ENCODE data around the gene CCDC116. TPM values are rescaled to one million over a fixed set of nuclear protein-coding genes. Genes with fewer than 3 reads are reported as not detected.
A peak's percentile ranks its signal among the peaks of the same experiment; 100 is the strongest.
"Not testable (repeated sequence)": the region's sequence is repeated elsewhere in the genome, so short reads cannot be mapped to it uniquely, and the experiment has no call there.

CCDC116 gene
- polyA plus RNA-seq, 1 donor = 0.28 TPM

GRCh38 chr22:21642584-21643448 is 10.3 kb downstream of the CCDC116 start:
- DNase-seq = peak in 1 of 2 donors; percentile 70
- H3K9me3 ChIP-seq (ENCODE audit: control insufficient read depth, low read depth, low read length) = no peaks in the 10 kb centered on the region
- H3K4me1 ChIP-seq (ENCODE audit: control insufficient read depth, insufficient read depth, low read length) = peaks cover 16% of the 10 kb centered on the region
- H3K36me3 ChIP-seq (ENCODE audit: control insufficient read depth, insufficient read depth, low read length) = peaks cover 12% of the 10 kb centered on the region
- H3K4me3 ChIP-seq (ENCODE audit: low read length) = peak overlapping the region; percentile 79
- H3K27ac ChIP-seq (ENCODE audit: low read length) = peak overlapping the region; percentile 59
- no CpG with 5 or more reads among the region's 56 CpGs for WGBS (ENCODE audit: insufficient coverage, low lambda C conversion rate)
- no peaks in the 10 kb centered on the region for H3K27me3 ChIP-seq (ENCODE audit: control insufficient read depth, insufficient read depth, low read length)

- WGBS (ENCODE audit: insufficient coverage, low lambda C conversion rate) = 100% methylated on average over 1 of the region's 22 CpGs
- H3K4me1 ChIP-seq (ENCODE audit: control insufficient read depth, insufficient read depth, low read length) = peaks cover 16% of the 10 kb centered on the region
- peak overlapping the region; percentile 79 for H3K4me3 ChIP-seq (ENCODE audit: low read length)
- DNase-seq = no peak
- no peaks in the 10 kb centered on the region for H3K9me3 ChIP-seq (ENCODE audit: control insufficient read depth, low read depth, low read length)
- peaks cover 13% of the 10 kb centered on the region for H3K36me3 ChIP-seq (ENCODE audit: control insufficient read depth, insufficient read depth, low read length)
- H3K27me3 ChIP-seq (ENCODE audit: control insufficient read depth, insufficient read depth, low read length) = no peaks in the 10 kb centered on the region
- H3K27ac ChIP-seq (ENCODE audit: low read length) = no peak overlapping the region
These were observed 11.2 kb downstream of the CCDC116 start for GRCh38 chr22:21643533-21644357.

DNA sequence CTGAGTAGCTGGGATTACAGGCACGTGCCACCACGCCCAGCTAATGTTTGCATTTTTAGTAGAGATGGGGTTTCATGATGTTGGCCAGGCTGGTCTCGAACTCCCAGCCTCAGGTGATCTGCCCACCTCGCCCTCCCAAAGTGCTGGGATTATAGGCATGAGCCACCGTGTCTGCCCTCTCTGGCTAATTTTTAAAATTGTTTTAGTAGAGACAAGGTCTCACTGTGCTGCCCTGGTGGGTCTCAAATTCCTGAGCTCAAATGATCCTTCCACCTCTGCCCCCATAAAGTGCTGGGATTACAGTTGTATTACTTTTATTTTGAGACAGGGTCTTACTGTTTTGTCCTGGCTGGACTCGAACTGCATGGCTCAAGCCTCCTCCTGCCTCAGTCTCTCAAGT is 13.0 kb downstream of the CCDC116 start:
- Histone ChIP-seq H3K4me1 (ENCODE audit: control insufficient read depth, insufficient read depth, low read length) (peaks cover 14% of the 10 kb centered on the region), H3K36me3 (ENCODE audit: control insufficient read depth, insufficient read depth, low read length) (peaks cover 21% of the 10 kb centered on the region)
- WGBS (ENCODE audit: insufficient coverage, low lambda C conversion rate) = no CpG with 5 or more reads among the region's 6 CpGs
- H3K9me3 ChIP-seq (ENCODE audit: control insufficient read depth, low read depth, low read length); DNase-seq; H3K27ac ChIP-seq (ENCODE audit: low read length); H3K4me3 ChIP-seq (ENCODE audit: low read length); H3K27me3 ChIP-seq (ENCODE audit: control insufficient read depth, insufficient read depth, low read length): not testable (repeated sequence)

GRCh38 chr22:21646608-21647590 is 14.3 kb downstream of the CCDC116 start:
- WGBS (ENCODE audit: insufficient coverage, low lambda C conversion rate) = no CpG with 5 or more reads among the region's 14 CpGs
- DNase-seq = peak; percentile 62 to 66
- H3K27me3 ChIP-seq (ENCODE audit: control insufficient read depth, insufficient read depth, low read length) = no peaks in the 10 kb centered on the region
- no peaks in the 10 kb centered on the region for H3K9me3 ChIP-seq (ENCODE audit: control insufficient read depth, low read depth, low read length)
- H3K27ac ChIP-seq (ENCODE audit: low read length) = no peak overlapping the region
- peaks cover 12% of the 10 kb centered on the region for H3K4me1 ChIP-seq (ENCODE audit: control insufficient read depth, insufficient read depth, low read length)
- peaks cover 21% of the 10 kb centered on the region for H3K36me3 ChIP-seq (ENCODE audit: control insufficient read depth, insufficient read depth, low read length)
- no peak overlapping the region for H3K4me3 ChIP-seq (ENCODE audit: low read length)

DNA sequence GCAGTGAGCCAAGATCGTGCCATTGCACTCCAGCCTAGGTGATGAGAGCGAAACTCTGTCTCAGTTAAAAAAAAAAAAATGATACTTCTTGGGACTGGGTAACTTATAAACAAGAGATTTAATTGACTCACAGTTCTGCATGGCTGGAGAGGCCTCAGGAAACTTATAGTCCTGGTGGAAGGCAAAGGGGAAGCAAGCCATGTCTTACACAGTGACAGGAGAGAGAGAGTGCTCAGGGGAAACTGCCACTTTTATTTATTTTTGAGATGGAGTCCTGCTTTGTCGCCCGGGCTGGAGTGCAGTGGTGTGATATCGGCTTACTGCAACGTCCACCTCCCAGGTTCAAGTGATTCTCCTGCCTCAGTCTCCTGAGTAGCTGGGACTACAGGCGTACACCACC is 17.7 kb downstream of the CCDC116 start:
- WGBS (ENCODE audit: insufficient coverage, low lambda C conversion rate) = no CpG with 5 or more reads among the region's 7 CpGs
- DNase-seq = no peak
- H3K36me3 ChIP-seq (ENCODE audit: control insufficient read depth, insufficient read depth, low read length) = peaks cover 19% of the 10 kb centered on the region
- no peak overlapping the region for H3K4me3 ChIP-seq (ENCODE audit: low read length)
- no peaks in the 10 kb centered on the region for H3K27me3 ChIP-seq (ENCODE audit: control insufficient read depth, insufficient read depth, low read length)
- peaks cover 18% of the 10 kb centered on the region for H3K4me1 ChIP-seq (ENCODE audit: control insufficient read depth, insufficient read depth, low read length)
- no peaks in the 10 kb centered on the region for H3K9me3 ChIP-seq (ENCODE audit: control insufficient read depth, low read depth, low read length)
- H3K27ac ChIP-seq (ENCODE audit: low read length) = no peak overlapping the region

DNA sequence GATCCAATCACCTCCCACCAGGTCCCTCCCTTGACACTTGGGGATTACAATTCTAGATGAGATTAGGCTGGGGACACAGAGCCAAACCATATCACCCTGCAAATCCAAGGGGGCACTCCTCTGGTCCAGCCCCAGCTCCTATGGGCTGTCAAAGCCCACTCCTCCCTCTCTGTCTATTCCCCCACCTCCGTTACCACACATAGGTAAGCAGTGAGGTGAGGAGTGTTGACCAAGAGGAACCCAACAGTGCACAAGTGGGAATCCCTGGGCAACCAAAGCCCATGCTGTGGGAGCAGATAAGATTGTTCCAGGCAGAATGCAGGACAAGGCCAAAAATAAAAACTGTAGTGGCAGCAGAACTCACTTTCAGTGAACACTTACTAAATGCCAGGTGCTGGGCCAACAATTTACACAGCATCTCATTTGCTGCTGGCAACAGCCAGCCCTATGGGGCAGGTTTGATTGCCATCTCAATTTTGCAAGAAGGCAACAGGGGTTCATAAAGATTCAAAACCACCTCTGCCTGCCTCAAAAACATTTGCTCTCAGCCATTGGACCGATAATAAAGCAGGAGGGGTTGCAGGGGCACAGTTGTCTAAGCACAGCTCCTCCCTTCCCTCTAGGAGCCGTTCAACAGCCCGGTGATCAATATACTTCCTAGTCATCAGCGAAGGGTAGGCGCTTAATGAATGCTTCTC is 18.4 kb downstream of the CCDC116 start:
- Histone ChIP-seq H3K4me1 (ENCODE audit: control insufficient read depth, insufficient read depth, low read length) (peaks cover 18% of the 10 kb centered on the region), H3K27ac (ENCODE audit: low read length) (no peak overlapping the region), H3K27me3 (ENCODE audit: control insufficient read depth, insufficient read depth, low read length) (no peaks in the 10 kb centered on the region), H3K9me3 (ENCODE audit: control insufficient read depth, low read depth, low read length) (no peaks in the 10 kb centered on the region), H3K4me3 (ENCODE audit: low read length) (peak overlapping the region; percentile 63), H3K36me3 (ENCODE audit: control insufficient read depth, insufficient read depth, low read length) (peaks cover 16% of the 10 kb centered on the region)
- no peak for DNase-seq
- no CpG with 5 or more reads among the region's 6 CpGs for WGBS (ENCODE audit: insufficient coverage, low lambda C conversion rate)

- Histone ChIP-seq H3K4me3 (ENCODE audit: low read length) (peak overlapping the region; percentile 63), H3K36me3 (ENCODE audit: control insufficient read depth, insufficient read depth, low read length) (peaks cover 11% of the 10 kb centered on the region), H3K4me1 (ENCODE audit: control insufficient read depth, insufficient read depth, low read length) (peaks cover 18% of the 10 kb centered on the region), H3K27me3 (ENCODE audit: control insufficient read depth, insufficient read depth, low read length) (no peaks in the 10 kb centered on the region), H3K9me3 (ENCODE audit: control insufficient read depth, low read depth, low read length) (no peaks in the 10 kb centered on the region), H3K27ac (ENCODE audit: low read length) (no peak overlapping the region)
- no CpG with 5 or more reads among the region's 29 CpGs for WGBS (ENCODE audit: insufficient coverage, low lambda C conversion rate)
- no peak for DNase-seq
These were observed 19.0 kb downstream of the CCDC116 start for GRCh38 chr22:21651521-21652009.

DNA sequence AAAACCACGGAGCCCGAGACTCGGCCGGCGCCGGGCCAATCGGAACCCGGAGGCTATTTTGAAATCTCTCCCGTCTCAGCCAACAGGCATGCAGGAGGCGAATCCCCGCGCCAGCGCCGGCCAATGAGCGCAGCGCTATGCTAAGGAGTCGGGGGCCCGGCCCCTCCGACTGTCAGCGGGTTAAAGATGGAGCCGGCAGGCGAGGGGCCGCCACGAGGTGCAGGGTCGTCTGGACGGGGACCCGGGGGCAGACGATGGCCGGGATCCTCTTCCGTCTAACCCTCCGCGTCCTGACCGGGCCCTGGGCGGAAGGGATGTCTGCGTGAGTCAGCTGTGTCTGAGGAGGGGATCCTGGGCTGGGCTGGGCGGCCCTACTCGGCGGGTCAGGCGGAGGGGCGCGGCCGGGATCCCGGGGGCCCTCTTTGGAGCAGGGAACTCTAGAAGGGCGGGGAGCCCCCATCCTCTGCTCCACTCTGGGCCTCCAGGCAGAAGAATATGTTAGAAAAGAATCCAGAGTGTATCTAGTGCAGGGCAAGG is 19.5 kb downstream of the CCDC116 start:
- H3K9me3 ChIP-seq (ENCODE audit: control insufficient read depth, low read depth, low read length) = no peaks in the 10 kb centered on the region
- no peaks in the 10 kb centered on the region for H3K27me3 ChIP-seq (ENCODE audit: control insufficient read depth, insufficient read depth, low read length)
- peaks cover 21% of the 10 kb centered on the region for H3K4me1 ChIP-seq (ENCODE audit: control insufficient read depth, insufficient read depth, low read length)
- peak; percentile 71 to 91 for DNase-seq
- peak overlapping the region; percentile 63 for H3K4me3 ChIP-seq (ENCODE audit: low read length)
- H3K36me3 ChIP-seq (ENCODE audit: control insufficient read depth, insufficient read depth, low read length) = peaks cover 11% of the 10 kb centered on the region
- WGBS (ENCODE audit: insufficient coverage, low lambda C conversion rate) = no CpG with 5 or more reads among the region's 44 CpGs
- no peak overlapping the region for H3K27ac ChIP-seq (ENCODE audit: low read length)

All from large intestine (tissue), 3 donors.